HEK293 (cell line): ENCODE measurements around the gene SS18L1.

Experiments
- CTCF ChIA-PET: fragments of 350-600 bp; formaldehyde crosslinking; extraction: SDS; loops from one replicate; lab custom pipeline; 2021; ENCODE audit warnings: antibody characterized with exemption; lab: Yijun Ruan, JAX
- POLR2A ChIA-PET: fragments of 300-600 bp; formaldehyde crosslinking; extraction: SDS; loops from one replicate; lab custom pipeline; 2020; ENCODE audit warnings: antibody characterized with exemption, inconsistent platforms; lab: Yijun Ruan, JAX
- H3K27ac ChIP-seq: fragments of 200-500 bp; sonication (Bioruptor generic); 2 replicates; pipeline ENCODE4 v1.5.1; 2014; ENCODE audit warnings: low read depth, low read length, control low read depth, inconsistent platforms; ENCODE audit errors: extremely low read depth
- H3K36me3 ChIP-seq, 2 experiments: fragments of 200-500 bp in 1 of 2; sonication (Bioruptor generic) in 1 of 2; 1 replicate in 1 of 2; 2 replicates in 1 of 2; pipeline ENCODE4 v1.5.1; 2014 to 2017; ENCODE audit warnings: inconsistent platforms in 2 of 2, low read length in 2 of 2; ENCODE audit not compliant: control insufficient read depth in 2 of 2, insufficient read depth in 1 of 2
- H3K4me1 ChIP-seq: fragments of 200-500 bp; sonication (Bioruptor generic); 2 replicates; pipeline ENCODE4 v1.5.1; 2014; ENCODE audit warnings: mild to moderate bottlenecking, low read length, inconsistent platforms; ENCODE audit not compliant: control insufficient read depth, insufficient read depth
- H3K4me3 ChIP-seq: 2 replicates; pipeline ENCODE4 v1.5.1; 2011; ENCODE audit warnings: low read depth, mild to moderate bottlenecking, control low read depth, low read length, moderate library complexity
- H3K9me3 ChIP-seq: fragments of 200-500 bp; sonication (Bioruptor generic); 2 replicates; pipeline ENCODE4 v1.5.1; 2014; ENCODE audit warnings: low read depth, low read length, inconsistent platforms; ENCODE audit not compliant: control insufficient read depth, insufficient read depth
- GLI2 ChIP-seq: fragments of 450-650 bp; formaldehyde crosslinking; IDR thresholded peaks from 2 replicates; pipeline ENCODE4; 2017; ENCODE audit warnings: missing biosample characterization, missing genetic modification characterization, low read depth, borderline replicate concordance
- HOXC10 ChIP-seq: sonication (generic); formaldehyde crosslinking; IDR thresholded peaks from 2 replicates; pipeline ENCODE4 v1.8.1; 2023; ENCODE audit warnings: mild to moderate bottlenecking, missing genetic modification reagents
- KLF8 ChIP-seq: fragments of 450-650 bp; formaldehyde crosslinking; IDR thresholded peaks from 2 replicates; pipeline ENCODE4 v1.5.1; 2016; ENCODE audit warnings: missing biosample characterization, missing genetic modification characterization
- PRDM1 ChIP-seq: fragments of 450-650 bp; formaldehyde crosslinking; IDR thresholded peaks from 2 replicates; pipeline ENCODE4; 2016; ENCODE audit warnings: missing biosample characterization, missing genetic modification characterization
- TRIM28 ChIP-seq: IDR thresholded peaks from 2 replicates; pipeline ENCODE4 v1.6.1; 2011; ENCODE audit warnings: low read length, control low read depth, borderline replicate concordance
- ZNF132 ChIP-seq: fragments of 450-650 bp; formaldehyde crosslinking; IDR thresholded peaks from 2 replicates; pipeline ENCODE4 v1.5.1; 2017; ENCODE audit warnings: missing biosample characterization, missing genetic modification characterization, borderline replicate concordance
- ZNF175 ChIP-seq: fragments of 450-650 bp; formaldehyde crosslinking; IDR thresholded peaks from 2 replicates; pipeline ENCODE4 v1.5.1; 2016; ENCODE audit warnings: missing biosample characterization, missing genetic modification characterization
- ZNF221 ChIP-seq: fragments of 450-650 bp; formaldehyde crosslinking; IDR thresholded peaks from 2 replicates; pipeline ENCODE4 v1.5.1; 2017; ENCODE audit warnings: missing biosample characterization, missing genetic modification characterization, borderline replicate concordance
- ZNF366 ChIP-seq: fragments of 450-650 bp; formaldehyde crosslinking; conservative IDR thresholded peaks from 2 replicates; pipeline ENCODE4 v1.5.1; 2016; ENCODE audit warnings: missing biosample characterization, missing genetic modification characterization
- ZNF394 ChIP-seq: fragments of 450-650 bp; formaldehyde crosslinking; IDR thresholded peaks from 2 replicates; pipeline ENCODE4 v1.5.1; 2016; ENCODE audit warnings: missing biosample characterization, missing genetic modification characterization, mild to moderate bottlenecking, moderate library complexity, borderline replicate concordance
- ZNF549 ChIP-seq: fragments of 450-650 bp; IDR thresholded peaks from 2 replicates; pipeline ENCODE4 v1.5.1; 2018; ENCODE audit warnings: missing biosample characterization, missing genetic modification characterization, mild to moderate bottlenecking, inconsistent platforms, moderate library complexity
- ZNF560 ChIP-seq: fragments of 450-650 bp; formaldehyde crosslinking; IDR thresholded peaks from 2 replicates; pipeline ENCODE4 v1.5.1; 2017; ENCODE audit warnings: missing biosample characterization, missing genetic modification characterization, borderline replicate concordance
- ZNF624 ChIP-seq: fragments of 450-650 bp; formaldehyde crosslinking; IDR thresholded peaks from 2 replicates; pipeline ENCODE4 v1.5.1; 2017; ENCODE audit warnings: missing biosample characterization, missing genetic modification characterization
- ZNF791 ChIP-seq: fragments of 450-650 bp; formaldehyde crosslinking; IDR thresholded peaks from 2 replicates; pipeline ENCODE4 v1.5.1; 2016; ENCODE audit warnings: missing biosample characterization, missing genetic modification characterization
- TF ChIP-seq, protein P1 (sequence below): fragments of 450-650 bp; formaldehyde crosslinking; IDR thresholded peaks from 2 replicates; pipeline ENCODE4 v1.5.1; 2016; ENCODE audit warnings: missing biosample characterization, missing genetic modification characterization
- TF ChIP-seq, protein P2 (sequence below): fragments of 450-650 bp; formaldehyde crosslinking; IDR thresholded peaks from 2 replicates; pipeline ENCODE4 v1.5.1; 2017; ENCODE audit warnings: missing biosample characterization, missing genetic modification characterization
- TF ChIP-seq, protein P3 (sequence below): fragments of 450-650 bp; formaldehyde crosslinking; IDR thresholded peaks from 2 replicates; pipeline ENCODE4 v1.5.1; 2016; ENCODE audit warnings: missing biosample characterization, missing genetic modification characterization
- TF ChIP-seq, protein P4 (sequence below): fragments of 450-650 bp; formaldehyde crosslinking; IDR thresholded peaks from 2 replicates; pipeline ENCODE4 v1.5.1; 2016; ENCODE audit warnings: missing biosample characterization, missing genetic modification characterization
- TF ChIP-seq, protein P5 (sequence below): fragments of 450-650 bp; formaldehyde crosslinking; IDR thresholded peaks from 2 replicates; pipeline ENCODE4; 2016; ENCODE audit warnings: missing biosample characterization, missing genetic modification characterization
- TF ChIP-seq, protein P6 (sequence below): fragments of 450-650 bp; formaldehyde crosslinking; IDR thresholded peaks from 2 replicates; pipeline ENCODE4 v1.5.1; 2016; ENCODE audit warnings: missing biosample characterization, missing genetic modification characterization, low read depth

The SS18L1 gene

DNA sequence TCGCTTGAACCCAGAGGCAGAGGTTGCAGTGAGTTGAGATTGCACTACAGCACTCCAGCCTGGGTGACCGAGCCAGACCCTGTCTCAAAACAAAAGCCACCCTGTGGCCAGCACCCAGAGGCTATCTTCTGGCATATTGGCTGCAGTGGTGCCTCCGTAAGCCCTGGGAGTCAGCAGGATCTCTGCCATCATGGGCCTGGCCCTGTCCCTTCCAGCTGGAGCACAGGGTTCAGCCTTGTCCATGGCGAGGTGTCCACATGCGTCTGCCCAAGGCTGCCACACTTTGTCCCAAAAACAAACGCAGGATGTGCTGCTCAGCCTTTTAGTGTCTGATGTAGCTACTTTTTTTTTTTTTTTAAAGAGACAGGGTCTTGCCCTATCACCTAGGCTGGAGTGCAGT, 23.9 kb downstream of the SS18L1 start:
- H3K36me3 ChIP-seq = peaks cover 0 to 60% of the 10 kb centered on the region in 2 experiments; a peak in 2 of 3 replicates
- TF ChIP-seq PRDM1 (tag by site-specific recombination) = no peak
- TF ChIP-seq, protein P1, sequence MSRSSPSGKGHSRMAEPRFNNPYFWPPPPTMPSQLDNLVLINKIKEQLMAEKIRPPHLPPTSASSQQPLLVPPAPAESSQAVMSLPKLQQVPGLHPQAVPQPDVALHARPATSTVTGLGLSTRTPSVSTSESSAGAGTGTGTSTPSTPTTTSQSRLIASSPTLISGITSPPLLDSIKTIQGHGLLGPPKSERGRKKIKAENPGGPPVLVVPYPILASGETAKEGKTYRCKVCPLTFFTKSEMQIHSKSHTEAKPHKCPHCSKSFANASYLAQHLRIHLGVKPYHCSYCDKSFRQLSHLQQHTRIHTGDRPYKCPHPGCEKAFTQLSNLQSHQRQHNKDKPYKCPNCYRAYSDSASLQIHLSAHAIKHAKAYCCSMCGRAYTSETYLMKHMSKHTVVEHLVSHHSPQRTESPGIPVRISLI (tag by site-specific recombination) = no peak
- no peak for TF ChIP-seq ZNF624 (tag by site-specific recombination)
- TF ChIP-seq ZNF560 (tag by site-specific recombination) = no peak
- TF ChIP-seq HOXC10 (CRISPR knock-in tag) = no peak
- TF ChIP-seq TRIM28 = no peak
- TF ChIP-seq ZNF366 (tag by site-specific recombination) = no peak
- TF ChIP-seq, protein P2, sequence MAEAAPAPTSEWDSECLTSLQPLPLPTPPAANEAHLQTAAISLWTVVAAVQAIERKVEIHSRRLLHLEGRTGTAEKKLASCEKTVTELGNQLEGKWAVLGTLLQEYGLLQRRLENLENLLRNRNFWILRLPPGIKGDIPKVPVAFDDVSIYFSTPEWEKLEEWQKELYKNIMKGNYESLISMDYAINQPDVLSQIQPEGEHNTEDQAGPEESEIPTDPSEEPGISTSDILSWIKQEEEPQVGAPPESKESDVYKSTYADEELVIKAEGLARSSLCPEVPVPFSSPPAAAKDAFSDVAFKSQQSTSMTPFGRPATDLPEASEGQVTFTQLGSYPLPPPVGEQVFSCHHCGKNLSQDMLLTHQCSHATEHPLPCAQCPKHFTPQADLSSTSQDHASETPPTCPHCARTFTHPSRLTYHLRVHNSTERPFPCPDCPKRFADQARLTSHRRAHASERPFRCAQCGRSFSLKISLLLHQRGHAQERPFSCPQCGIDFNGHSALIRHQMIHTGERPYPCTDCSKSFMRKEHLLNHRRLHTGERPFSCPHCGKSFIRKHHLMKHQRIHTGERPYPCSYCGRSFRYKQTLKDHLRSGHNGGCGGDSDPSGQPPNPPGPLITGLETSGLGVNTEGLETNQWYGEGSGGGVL (tag by site-specific recombination) = no peak
- TF ChIP-seq, protein P3, sequence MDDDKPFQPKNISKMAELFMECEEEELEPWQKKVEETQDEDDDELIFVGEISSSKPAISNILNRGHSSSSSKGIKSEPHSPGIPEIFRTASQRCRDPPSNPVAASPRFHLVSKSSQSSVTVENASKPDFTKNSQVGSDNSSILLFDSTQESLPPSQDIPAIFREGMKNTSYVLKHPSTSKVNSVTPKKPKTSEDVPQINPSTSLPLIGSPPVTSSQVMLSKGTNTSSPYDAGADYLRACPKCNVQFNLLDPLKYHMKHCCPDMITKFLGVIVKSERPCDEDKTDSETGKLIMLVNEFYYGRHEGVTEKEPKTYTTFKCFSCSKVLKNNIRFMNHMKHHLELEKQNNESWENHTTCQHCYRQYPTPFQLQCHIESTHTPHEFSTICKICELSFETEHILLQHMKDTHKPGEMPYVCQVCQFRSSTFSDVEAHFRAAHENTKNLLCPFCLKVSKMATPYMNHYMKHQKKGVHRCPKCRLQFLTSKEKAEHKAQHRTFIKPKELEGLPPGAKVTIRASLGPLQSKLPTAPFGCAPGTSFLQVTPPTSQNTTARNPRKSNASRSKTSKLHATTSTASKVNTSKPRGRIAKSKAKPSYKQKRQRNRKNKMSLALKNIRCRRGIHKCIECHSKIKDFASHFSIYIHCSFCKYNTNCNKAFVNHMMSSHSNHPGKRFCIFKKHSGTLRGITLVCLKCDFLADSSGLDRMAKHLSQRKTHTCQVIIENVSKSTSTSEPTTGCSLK (tag by site-specific recombination) = no peak
- no peak for TF ChIP-seq GLI2
- TF ChIP-seq ZNF394 (tag by site-specific recombination) = no peak
- no peak for TF ChIP-seq ZNF549 (tag by site-specific recombination)
- no peak for TF ChIP-seq ZNF221 (tag by site-specific recombination)
- no peak for TF ChIP-seq ZNF132
- TF ChIP-seq, protein P4, sequence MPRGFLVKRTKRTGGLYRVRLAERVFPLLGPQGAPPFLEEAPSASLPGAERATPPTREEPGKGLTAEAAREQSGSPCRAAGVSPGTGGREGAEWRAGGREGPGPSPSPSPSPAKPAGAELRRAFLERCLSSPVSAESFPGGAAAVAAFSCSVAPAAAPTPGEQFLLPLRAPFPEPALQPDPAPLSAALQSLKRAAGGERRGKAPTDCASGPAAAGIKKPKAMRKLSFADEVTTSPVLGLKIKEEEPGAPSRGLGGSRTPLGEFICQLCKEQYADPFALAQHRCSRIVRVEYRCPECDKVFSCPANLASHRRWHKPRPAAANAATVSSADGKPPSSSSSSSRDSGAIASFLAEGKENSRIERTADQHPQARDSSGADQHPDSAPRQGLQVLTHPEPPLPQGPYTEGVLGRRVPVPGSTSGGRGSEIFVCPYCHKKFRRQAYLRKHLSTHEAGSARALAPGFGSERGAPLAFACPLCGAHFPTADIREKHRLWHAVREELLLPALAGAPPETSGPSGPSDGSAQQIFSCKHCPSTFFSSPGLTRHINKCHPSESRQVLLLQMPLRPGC (tag by site-specific recombination) = no peak
- TF ChIP-seq ZNF175 (tag by site-specific recombination) = no peak
- TF ChIP-seq, protein P5, sequence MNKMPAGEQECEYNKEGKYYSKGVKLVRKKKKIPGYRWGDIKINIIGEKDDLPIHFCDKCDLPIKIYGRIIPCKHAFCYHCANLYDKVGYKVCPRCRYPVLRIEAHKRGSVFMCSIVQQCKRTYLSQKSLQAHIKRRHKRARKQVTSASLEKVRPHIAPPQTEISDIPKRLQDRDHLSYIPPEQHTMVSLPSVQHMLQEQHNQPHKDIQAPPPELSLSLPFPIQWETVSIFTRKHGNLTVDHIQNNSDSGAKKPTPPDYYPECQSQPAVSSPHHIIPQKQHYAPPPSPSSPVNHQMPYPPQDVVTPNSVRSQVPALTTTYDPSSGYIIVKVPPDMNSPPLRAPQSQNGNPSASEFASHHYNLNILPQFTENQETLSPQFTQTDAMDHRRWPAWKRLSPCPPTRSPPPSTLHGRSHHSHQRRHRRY = no peak
- TF ChIP-seq, protein P6, sequence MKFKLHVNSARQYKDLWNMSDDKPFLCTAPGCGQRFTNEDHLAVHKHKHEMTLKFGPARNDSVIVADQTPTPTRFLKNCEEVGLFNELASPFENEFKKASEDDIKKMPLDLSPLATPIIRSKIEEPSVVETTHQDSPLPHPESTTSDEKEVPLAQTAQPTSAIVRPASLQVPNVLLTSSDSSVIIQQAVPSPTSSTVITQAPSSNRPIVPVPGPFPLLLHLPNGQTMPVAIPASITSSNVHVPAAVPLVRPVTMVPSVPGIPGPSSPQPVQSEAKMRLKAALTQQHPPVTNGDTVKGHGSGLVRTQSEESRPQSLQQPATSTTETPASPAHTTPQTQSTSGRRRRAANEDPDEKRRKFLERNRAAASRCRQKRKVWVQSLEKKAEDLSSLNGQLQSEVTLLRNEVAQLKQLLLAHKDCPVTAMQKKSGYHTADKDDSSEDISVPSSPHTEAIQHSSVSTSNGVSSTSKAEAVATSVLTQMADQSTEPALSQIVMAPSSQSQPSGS (tag by site-specific recombination) = no peak
- no peak for TF ChIP-seq KLF8
- TF ChIP-seq ZNF791 (tag by site-specific recombination) = no peak
- H3K4me3 ChIP-seq = no peak overlapping the region
- H3K9me3 ChIP-seq = no peaks in the 10 kb centered on the region
- no peaks in the 10 kb centered on the region for H3K4me1 ChIP-seq
- CTCF ChIA-PET = interaction anchor here (0.7 to 1.2 kb wide), 3 partner anchors 10 to 139 kb away, joined by 3 to 6 read pairs (median 3); no protein-coding TSS in a partner anchor
- H3K27ac ChIP-seq = no peak overlapping the region
- POLR2A ChIA-PET = interaction anchor here (0.8 to 1.1 kb wide), 3 partner anchors 10 to 43 kb away, joined by 3 to 8 read pairs (median 3); no protein-coding TSS in a partner anchor
